Transverse colon (tissue), 3 donors: Measurements from ENCODE around the gene RAB35.

Experiments used
- EP300 ChIP-seq: sonication (generic); formaldehyde crosslinking; IDR thresholded peaks from one replicate; pipeline ENCODE4 v1.6.1; 2017; ENCODE audit warnings: antibody characterized with exemption, low read depth
- TF ChIP-seq, protein P1 (sequence below), 5 experiments: fragments of 200-600 bp in 3 of 5; fragments of 450-650 bp in 2 of 5; sonication (generic) in 3 of 5; IDR thresholded peaks; 1 replicate in 2 of 5; 2 replicates in 3 of 5; pipeline ENCODE4 v1.5.1; 2016 to 2017; ENCODE audit warnings: antibody characterized with exemption in 5 of 5, inconsistent platforms in 3 of 5, mild to moderate bottlenecking in 2 of 5, moderate library complexity in 1 of 5

DNA sequence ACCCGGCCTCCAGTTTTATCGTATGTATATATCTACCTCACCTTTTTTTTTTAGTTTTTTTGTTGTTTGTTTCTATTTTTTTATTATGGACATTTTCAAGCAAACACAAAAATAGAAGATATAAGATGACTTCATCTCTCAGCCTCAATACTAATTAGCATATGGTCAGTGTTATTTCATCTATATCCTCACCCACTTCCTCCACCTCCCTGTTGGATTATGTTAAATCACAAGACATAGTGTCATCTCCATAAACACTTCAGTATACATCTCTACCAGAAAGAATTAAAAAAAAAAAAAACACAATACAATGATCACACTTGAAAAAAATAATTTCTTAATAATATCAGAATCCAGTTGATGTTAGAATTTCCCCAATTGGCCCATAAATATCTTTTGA lies 34.9 kb downstream of the RAB35 start:
- no peak for TF ChIP-seq EP300
- TF ChIP-seq, protein P1, sequence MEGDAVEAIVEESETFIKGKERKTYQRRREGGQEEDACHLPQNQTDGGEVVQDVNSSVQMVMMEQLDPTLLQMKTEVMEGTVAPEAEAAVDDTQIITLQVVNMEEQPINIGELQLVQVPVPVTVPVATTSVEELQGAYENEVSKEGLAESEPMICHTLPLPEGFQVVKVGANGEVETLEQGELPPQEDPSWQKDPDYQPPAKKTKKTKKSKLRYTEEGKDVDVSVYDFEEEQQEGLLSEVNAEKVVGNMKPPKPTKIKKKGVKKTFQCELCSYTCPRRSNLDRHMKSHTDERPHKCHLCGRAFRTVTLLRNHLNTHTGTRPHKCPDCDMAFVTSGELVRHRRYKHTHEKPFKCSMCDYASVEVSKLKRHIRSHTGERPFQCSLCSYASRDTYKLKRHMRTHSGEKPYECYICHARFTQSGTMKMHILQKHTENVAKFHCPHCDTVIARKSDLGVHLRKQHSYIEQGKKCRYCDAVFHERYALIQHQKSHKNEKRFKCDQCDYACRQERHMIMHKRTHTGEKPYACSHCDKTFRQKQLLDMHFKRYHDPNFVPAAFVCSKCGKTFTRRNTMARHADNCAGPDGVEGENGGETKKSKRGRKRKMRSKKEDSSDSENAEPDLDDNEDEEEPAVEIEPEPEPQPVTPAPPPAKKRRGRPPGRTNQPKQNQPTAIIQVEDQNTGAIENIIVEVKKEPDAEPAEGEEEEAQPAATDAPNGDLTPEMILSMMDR (IDR thresholded peaks at IDR 0.05), result no peak
